Measurements from ENCODE around the gene NPR1.
"Not testable (repeated sequence)": the region's sequence is repeated elsewhere in the genome, so short reads cannot be mapped to it uniquely, and the experiment has no call there.

The NPR1 gene

GRCh38 chr1:153683854-153684253 is 5.4 kb downstream of the NPR1 start:
- DNase-seq = no peak

DNA sequence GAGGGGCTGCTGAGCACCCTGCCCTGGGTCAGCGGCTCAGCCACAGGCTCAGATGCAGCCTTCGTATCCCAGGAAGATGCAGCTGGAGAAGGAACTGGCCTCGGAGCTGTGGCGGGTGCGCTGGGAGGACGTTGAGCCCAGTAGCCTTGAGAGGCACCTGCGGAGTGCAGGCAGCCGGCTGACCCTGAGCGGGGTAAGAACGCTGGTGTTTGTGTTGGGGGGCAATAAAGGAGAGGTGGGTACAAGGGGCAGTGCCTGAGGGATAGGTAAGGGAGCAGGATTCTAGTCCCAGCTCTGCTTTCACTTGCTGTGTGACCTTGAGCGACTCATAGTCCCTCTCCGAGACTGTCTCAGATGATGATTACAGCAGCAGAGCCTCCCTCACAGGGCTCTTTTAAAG is 6.4 kb downstream of the NPR1 start:
- no peak for DNase-seq

DNA sequence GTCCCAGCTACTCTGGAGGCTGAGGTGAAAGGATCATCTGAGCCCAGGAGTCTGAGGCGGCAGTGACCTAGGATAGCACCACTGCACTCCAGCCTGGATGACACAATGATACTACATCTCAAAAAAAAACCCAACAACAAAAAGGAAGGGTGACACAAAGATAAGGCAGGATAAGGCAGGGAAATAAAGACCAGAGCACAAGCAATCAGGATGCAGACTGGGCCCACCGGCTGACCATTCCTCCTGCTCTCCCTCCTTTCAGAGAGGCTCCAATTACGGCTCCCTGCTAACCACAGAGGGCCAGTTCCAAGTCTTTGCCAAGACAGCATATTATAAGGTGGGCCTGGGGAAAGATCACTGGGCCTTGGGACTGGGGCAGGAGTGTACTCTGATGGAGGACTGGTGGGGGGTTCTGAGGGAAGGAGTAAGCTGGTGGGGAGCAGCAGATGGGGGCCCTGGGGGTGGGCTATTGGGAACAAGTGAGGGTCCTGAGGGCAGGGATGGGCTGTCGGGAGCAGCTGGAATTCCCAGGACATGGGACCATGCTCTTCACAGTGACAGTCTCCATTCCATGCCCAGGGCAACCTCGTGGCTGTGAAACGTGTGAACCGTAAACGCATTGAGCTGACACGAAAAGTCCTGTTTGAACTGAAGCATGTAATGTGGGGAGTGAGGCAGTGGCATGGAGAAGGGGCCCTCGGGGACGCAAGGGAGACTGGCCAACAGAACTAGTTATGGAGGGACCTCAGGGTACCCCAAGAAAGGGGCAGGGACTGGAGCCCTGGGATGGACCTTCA is 7.3 kb downstream of the NPR1 start:
- no peak for DNase-seq

DNA sequence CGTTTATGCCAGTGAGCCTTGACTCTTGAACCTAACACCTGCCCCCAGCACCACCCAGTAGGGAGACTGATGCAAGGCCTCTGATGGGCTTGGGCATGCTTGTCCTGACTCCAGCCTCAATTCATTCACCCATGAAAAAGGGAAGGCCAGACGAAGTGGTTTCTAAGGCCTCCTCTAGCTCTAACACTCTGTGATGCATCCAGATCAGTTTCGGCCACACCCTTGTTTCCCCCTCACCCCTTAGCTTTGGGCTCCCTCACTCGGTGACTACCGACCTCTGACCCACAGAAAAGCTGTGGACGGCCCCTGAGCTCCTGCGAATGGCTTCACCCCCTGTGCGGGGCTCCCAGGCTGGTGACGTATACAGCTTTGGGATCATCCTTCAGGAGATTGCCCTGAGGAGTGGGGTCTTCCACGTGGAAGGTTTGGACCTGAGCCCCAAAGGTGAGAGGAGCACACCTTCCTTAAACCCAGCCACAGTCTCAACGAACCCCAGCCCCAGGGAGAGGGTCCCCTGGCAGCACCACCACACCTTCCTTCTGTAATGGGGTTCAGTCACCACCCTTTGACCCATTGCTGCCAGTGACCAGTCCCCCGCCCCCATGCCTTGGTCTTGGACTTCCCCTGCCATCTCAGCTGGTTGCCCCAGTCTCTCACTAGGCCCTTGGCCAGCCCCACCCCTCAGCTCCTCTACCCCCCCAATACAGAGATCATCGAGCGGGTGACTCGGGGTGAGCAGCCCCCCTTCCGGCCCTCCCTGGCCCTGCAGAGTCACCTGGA is 9.0 kb downstream of the NPR1 start:
- no peak for DNase-seq

GRCh38 chr1:153688276-153688675 is 9.8 kb downstream of the NPR1 start:
- DNase-seq = no peak

GRCh38 chr1:153688736-153689328 is 10.3 kb downstream of the NPR1 start:
- no peak for DNase-seq

- no peak for DNase-seq
Measured at GRCh38 chr1:153693466-153693865, 15.0 kb downstream of the NPR1 start.

DNA sequence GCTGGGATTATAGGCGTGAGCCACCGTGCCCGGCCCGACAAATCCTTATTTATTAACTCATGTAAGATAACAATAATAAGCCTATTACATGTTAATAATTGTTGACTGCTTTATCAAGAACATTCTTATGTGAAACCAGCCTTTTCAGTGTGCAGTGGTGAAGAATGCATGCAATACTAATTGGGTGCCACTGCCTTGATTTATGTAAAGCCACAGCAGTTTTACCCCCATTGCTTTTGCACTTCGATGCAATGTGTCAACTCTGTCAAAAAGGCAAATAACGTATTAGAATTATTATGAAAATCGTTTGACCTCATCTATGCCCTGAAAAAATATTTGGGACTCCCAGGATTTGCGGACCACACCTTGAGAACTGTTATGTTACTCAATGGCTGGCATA is 18.3 kb downstream of the NPR1 start:
- DNase-seq = no peak

- DNase-seq = no peak
Measured at GRCh38 chr1:153697191-153698019, 18.9 kb downstream of the NPR1 start.

GRCh38 chr1:153698020-153698922 is 19.8 kb downstream of the NPR1 start:
- no peak for DNase-seq

DNA sequence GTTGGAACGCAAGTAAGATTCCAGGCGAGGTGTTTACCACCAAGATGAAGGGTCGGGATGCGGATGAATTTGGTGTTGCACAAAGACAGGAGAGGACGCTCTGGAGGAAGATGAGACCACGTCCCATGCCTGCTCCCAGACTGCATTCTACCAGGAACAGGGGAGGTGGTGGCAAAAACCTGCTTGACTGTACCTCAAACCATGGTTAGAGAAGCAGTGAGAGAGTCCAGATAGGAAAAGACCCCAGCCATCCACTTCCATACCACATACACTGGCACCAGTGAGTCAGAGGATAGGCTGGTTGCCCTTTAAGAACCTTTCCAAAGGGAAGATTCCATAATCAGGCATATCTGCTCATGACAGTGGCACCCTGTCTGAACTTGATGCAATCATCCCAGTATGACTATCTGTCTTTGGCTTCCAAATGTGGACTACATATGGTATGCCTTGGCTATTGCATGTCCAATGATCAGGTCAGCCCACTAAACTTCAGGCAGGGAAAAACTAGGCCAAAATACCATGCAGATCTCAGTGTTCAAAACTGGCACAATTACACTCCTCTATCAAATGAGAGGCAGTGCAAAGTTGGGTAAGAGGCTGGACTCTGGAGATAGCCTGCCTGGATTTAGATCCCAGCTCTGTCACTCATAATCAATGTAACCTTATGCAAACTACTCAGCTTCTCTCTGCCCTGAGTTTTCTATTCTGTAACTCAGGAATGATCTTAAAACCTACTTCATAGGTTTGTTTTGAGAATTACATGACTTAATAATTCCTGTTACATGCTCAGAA is 20.6 kb downstream of the NPR1 start:
- no peak for DNase-seq

DNA sequence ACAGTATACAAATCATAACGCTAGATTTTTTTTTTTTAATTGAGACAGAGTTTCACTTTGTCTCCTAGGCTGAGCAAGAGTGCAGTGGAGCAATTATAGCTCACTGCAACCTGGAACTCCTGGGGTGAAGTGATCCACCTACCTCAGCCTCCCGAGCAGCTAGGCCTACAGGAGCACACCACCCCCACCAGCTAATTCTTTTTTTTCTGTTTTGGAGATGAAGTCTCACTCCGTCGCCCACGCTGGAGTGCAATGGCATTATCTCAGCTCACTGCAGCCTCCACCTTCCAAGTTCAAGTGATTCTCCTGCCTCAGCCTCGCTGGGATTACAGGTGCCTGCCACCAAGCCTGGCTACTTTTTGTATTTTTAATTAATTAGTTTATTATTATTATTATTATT is 21.3 kb downstream of the NPR1 start:
- no peak for DNase-seq

GRCh38 chr1:153705484-153705883 is 27.0 kb downstream of the NPR1 start:
- DNase-seq = no peak

DNA sequence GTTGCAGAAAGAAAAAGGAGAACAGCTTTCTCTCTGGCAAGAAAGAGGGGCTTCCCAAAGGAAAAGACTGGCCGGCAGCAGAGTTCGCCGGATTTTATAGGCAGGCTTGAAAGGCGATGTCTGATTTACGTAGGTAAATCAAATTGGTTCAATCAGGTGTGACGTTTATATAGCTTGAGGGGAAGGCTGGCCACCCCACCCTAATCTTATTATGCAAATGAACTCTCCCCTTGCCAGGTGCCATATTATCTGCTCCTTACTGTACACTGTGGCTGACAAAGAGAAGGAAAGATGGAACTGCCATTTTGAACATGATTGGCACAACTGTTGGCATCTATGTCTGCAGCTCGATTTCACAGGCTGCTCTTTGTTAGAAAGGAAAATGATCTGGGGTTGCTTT is 32.5 kb downstream of the NPR1 start:
- no peak for DNase-seq

- DNase-seq = not testable (repeated sequence)
Measured at GRCh38 chr1:153716211-153716610, 37.7 kb downstream of the NPR1 start.

DNA sequence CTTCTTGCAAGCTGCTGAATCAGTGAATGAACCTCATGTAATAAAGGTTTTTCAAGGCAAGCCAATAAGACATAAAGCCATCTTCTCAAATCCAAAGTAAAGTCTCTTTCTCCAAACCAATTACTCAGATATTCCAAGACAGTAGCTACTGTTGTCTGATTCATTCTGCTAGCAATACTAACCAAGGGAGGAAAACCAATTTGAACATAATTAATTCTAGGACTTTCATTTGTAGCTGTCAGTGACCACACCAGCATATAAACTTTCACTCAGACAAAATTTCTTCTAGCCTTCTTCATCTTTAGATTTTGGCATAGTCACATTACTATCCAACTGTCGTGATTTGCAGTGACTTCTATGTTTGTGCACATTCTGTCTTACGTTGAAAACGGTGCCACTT is 38.8 kb downstream of the NPR1 start:
- DNase-seq = no peak

DNA sequence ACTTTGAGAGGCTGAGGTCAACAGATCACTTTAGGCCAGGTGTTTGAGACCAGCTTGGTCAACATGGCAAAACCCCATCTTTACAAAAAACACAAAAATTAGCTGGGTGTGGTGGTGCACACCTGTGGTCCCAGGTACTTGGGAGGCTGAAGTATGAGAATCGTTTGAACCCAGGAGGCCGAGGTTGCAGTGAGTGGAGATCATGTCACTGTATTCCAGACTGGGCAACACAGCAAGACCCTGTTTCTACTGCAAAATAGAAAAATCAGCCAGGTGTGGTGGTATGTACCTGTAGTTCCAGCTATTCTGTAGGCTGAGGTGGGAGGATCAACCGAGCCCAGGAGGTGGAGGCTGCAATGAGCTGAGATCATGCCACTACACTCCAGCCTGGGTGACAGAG is 45.2 kb downstream of the NPR1 start:
- DNase-seq = no peak

GRCh38 chr1:153724634-153725033 is 46.1 kb downstream of the NPR1 start:
- DNase-seq = not testable (repeated sequence)

DNA sequence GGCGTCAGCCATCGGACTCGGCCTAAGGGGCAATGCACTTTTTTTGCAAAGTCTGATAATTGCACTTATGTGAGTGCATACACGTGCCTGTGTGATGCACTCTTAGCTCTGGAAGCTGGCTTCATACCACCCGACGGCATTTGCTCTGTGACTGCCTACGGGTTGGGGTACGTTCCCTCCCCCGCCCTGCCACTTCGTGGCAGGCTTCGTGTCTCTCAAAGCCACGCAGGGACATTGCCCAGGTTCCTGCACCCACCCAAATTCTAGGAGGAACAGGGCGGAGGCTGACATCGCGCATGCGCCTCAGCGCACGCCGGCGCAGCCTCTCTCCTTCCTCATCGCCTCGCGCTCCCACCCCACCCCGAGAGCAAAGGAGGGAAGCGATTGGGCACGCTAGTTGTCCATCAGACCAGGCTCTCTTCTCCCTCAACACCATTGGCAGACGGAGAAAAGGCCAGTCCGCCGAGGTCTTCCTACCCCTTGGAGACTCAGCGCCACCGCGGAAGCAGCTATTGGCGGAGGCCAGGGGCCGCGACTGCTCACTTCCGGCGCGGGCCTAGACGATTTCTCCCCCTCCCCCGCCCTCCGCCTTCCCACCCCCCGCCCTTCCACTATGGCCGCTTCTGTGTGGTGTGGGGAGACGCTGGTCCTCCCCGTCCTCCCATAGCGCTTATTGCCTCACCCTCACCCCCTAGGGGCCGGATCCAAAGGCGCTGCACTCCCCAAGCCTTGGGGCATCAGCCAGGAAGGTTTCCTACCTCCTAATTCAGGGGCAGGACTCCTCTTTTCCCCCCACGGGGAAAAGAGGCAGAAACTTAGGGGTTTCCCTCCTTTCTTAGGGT is 49.2 kb downstream of the NPR1 start, which contains the start of gene INTS3:
INTS3 (plus strand) TSS at position 588 of the 842 bp plus-strand sequence. CDS start 585 bp downstream, outside the sequence.
- DNase-seq = peak; percentile 100
